Measurements from ENCODE around the gene LRRTM1.

The LRRTM1 gene

DNA sequence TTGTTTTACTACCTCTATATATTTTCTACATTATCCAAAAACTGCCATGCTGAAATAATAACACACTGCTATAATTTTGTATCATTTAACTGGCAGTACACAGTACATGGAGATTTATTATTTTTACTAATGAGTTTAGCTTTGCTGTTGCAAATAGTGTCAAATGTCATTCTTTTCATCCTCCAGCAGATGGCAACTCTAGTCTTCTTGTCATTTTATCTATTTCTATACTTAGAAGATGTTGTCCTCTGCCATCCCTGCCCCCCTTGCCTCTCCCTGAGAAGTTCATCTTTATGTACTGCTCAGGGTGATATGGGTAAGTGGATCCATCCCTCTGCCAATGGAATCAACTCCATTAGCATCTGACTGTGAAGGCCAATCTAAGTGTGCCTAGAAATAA, 21.7 kb upstream of the LRRTM1 start:
- Histone ChIP-seq H3K36me3 (ENCODE audit: low read length) (no peaks in the 10 kb centered on the region), H3F3A (ENCODE audit: insufficient read depth) (no peaks in the 10 kb centered on the region), H3K9me2 (replicated peaks; ENCODE audit: insufficient read depth, low read length) (no peaks in the 10 kb centered on the region), H3K27ac (ENCODE audit: low read depth, low read length) (no peak overlapping the region), H3K27me3 (ENCODE audit: low read length) (0 out of 2 replicates have a peak, but pooled peaks cover 3% of the 10 kb centered on the region), H2AFZ (ENCODE audit: low read depth, low read length, severe bottlenecking) (no peak overlapping the region), H3K9ac (ENCODE audit: low read length) (no peak overlapping the region), H3K79me2 (ENCODE audit: insufficient read depth, low read length) (no peaks in the 10 kb centered on the region), H4K20me1 (ENCODE audit: low read depth, low read length) (no peaks in the 10 kb centered on the region), H3K9me3 (ENCODE audit: insufficient read depth, low read length) (no peaks in the 10 kb centered on the region), H3K4me3 (ENCODE audit: insufficient read depth, low read length, poor library complexity, severe bottlenecking) (no peak overlapping the region), H3K4me2 (ENCODE audit: low read depth, low read length, poor library complexity, severe bottlenecking) (no peak overlapping the region)
- no peak for TF ChIP-seq EZH2phosphoT487 (conservative IDR thresholded peaks at IDR 0.05; ENCODE audit: low read length)
- TF ChIP-seq, protein P1, sequence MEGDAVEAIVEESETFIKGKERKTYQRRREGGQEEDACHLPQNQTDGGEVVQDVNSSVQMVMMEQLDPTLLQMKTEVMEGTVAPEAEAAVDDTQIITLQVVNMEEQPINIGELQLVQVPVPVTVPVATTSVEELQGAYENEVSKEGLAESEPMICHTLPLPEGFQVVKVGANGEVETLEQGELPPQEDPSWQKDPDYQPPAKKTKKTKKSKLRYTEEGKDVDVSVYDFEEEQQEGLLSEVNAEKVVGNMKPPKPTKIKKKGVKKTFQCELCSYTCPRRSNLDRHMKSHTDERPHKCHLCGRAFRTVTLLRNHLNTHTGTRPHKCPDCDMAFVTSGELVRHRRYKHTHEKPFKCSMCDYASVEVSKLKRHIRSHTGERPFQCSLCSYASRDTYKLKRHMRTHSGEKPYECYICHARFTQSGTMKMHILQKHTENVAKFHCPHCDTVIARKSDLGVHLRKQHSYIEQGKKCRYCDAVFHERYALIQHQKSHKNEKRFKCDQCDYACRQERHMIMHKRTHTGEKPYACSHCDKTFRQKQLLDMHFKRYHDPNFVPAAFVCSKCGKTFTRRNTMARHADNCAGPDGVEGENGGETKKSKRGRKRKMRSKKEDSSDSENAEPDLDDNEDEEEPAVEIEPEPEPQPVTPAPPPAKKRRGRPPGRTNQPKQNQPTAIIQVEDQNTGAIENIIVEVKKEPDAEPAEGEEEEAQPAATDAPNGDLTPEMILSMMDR (IDR thresholded peaks at IDR 0.05; ENCODE audit: insufficient read depth, low read length, poor library complexity, severe bottlenecking): no peak

DNA sequence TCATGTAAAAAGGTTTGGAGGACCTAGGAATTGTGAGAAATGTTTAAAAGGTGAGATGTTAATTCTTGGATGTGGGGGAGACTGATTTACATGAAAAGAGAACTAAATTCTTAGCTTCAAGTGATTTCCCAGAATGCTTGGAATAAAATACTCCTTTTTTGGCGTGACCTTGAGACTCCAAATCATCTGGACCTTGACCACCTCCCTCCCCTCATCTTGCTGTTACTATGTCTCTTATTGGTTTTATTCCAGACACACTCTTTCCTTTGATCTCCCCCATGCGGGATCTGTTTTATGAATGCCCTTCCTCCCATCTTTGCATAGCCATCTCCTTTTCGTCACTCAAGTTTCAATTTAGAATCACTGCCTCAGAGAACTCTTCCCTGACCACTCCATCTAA, 20.0 kb upstream of the LRRTM1 start:
- H3K9me3 ChIP-seq (ENCODE audit: insufficient read depth, low read length): no peaks in the 10 kb centered on the region
- no peak overlapping the region for H2AFZ ChIP-seq (ENCODE audit: low read depth, low read length, severe bottlenecking)
- H3K4me3 ChIP-seq (ENCODE audit: insufficient read depth, low read length, poor library complexity, severe bottlenecking): no peak overlapping the region
- no peaks in the 10 kb centered on the region for H4K20me1 ChIP-seq (ENCODE audit: low read depth, low read length)
- H3K27ac ChIP-seq (ENCODE audit: low read depth, low read length): no peak overlapping the region
- H3F3A ChIP-seq (ENCODE audit: insufficient read depth): no peaks in the 10 kb centered on the region
- H3K27me3 ChIP-seq (ENCODE audit: low read length): 0 out of 2 replicates have a peak, but pooled peaks cover 3% of the 10 kb centered on the region
- H3K79me2 ChIP-seq (ENCODE audit: insufficient read depth, low read length): no peaks in the 10 kb centered on the region
- H3K4me2 ChIP-seq (ENCODE audit: low read depth, low read length, poor library complexity, severe bottlenecking): no peak overlapping the region
- H3K9ac ChIP-seq (ENCODE audit: low read length): no peak overlapping the region
- H3K9me2 ChIP-seq (replicated peaks; ENCODE audit: insufficient read depth, low read length): no peaks in the 10 kb centered on the region
- no peaks in the 10 kb centered on the region for H3K36me3 ChIP-seq (ENCODE audit: low read length)
- TF ChIP-seq EZH2phosphoT487 (conservative IDR thresholded peaks at IDR 0.05; ENCODE audit: low read length): no peak
- TF ChIP-seq, protein P1 (IDR thresholded peaks at IDR 0.05; ENCODE audit: insufficient read depth, low read length, poor library complexity, severe bottlenecking): no peak

DNA sequence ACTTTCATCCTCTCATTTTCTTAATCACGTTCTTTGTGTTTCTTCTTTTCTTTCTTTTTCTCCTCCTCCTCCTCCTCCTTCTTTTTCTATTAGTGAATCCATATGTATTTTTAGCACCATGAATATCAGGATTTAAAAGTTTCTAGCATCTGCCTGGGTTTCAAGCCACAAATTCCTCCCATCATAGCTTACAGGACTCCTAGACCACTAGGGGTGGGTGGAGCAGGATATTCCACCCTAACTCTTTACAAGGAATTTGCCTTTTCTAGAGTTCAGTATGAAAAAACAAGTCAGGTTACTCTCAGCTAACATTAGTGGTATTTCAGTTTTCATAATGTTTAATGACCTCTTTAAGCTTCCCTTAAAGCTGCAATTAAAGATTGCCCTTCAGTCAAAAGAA, 19.1 kb upstream of the LRRTM1 start:
- Histone ChIP-seq H3K4me2 (ENCODE audit: low read depth, low read length, poor library complexity, severe bottlenecking) (no peak overlapping the region), H2AFZ (ENCODE audit: low read depth, low read length, severe bottlenecking) (no peak overlapping the region)
- TF ChIP-seq, protein P1 (IDR thresholded peaks at IDR 0.05; ENCODE audit: insufficient read depth, low read length, poor library complexity, severe bottlenecking): no peak
- no peak for TF ChIP-seq EZH2phosphoT487 (conservative IDR thresholded peaks at IDR 0.05; ENCODE audit: low read length)

More for the DNA sequence above, 19.1 kb upstream of the LRRTM1 start:
- no peaks in the 10 kb centered on the region for H3F3A ChIP-seq (ENCODE audit: insufficient read depth)
- no peaks in the 10 kb centered on the region for H3K9me3 ChIP-seq (ENCODE audit: insufficient read depth, low read length)
- H3K9ac ChIP-seq (ENCODE audit: low read length): no peak overlapping the region
- no peaks in the 10 kb centered on the region for H4K20me1 ChIP-seq (ENCODE audit: low read depth, low read length)
- H3K9me2 ChIP-seq (replicated peaks; ENCODE audit: insufficient read depth, low read length): no peaks in the 10 kb centered on the region
- H3K36me3 ChIP-seq (ENCODE audit: low read length): no peaks in the 10 kb centered on the region
- no peaks in the 10 kb centered on the region for H3K79me2 ChIP-seq (ENCODE audit: insufficient read depth, low read length)
- H3K27ac ChIP-seq (ENCODE audit: low read depth, low read length): no peak overlapping the region
- 0 out of 2 replicates have a peak, but pooled peaks cover 3% of the 10 kb centered on the region for H3K27me3 ChIP-seq (ENCODE audit: low read length)
- no peak overlapping the region for H3K4me3 ChIP-seq (ENCODE audit: insufficient read depth, low read length, poor library complexity, severe bottlenecking)
